Stomach (tissue), 9 donors: ENCODE results near the gene GNG7. TPM values are rescaled to one million over a fixed set of nuclear protein-coding genes. Genes with fewer than 3 reads are reported as not detected.
A peak's percentile ranks its signal among the peaks of the same experiment; 100 is the strongest.

ENCODE experiments used
- DNase-seq, 2 donors: peaks; one replicate each; pipeline versions ENCODE4 v3.0.0 to v3.0.0-alpha.2; 2013 to 2019
- H3K27ac ChIP-seq, 5 donors: fragments of 200-600 bp in 4 of 5; sonication (generic) in 4 of 5; one replicate each; pipeline ENCODE4 v1.5.1; 2013 to 2019; ENCODE audit warnings: mild to moderate bottlenecking in 1 of 5, moderate library complexity in 1 of 5
- H3K27me3 ChIP-seq, 3 donors: fragments of 200-600 bp; sonication (generic); one replicate each; pipeline ENCODE4 v1.5.1; 2017 to 2019; ENCODE audit warnings: mixed run types in 1 of 3
- H3K36me3 ChIP-seq, 4 donors: fragments of 200-600 bp; sonication (generic); 1 replicate in 3 of 4; 2 replicates in 1 of 4; pipeline ENCODE4 v1.5.1; 2016 to 2019
- H3K4me1 ChIP-seq, 4 donors: fragments of 200-600 bp; sonication (generic); one replicate each; pipeline ENCODE4 v1.5.1; 2016 to 2019
- H3K4me3 ChIP-seq, 4 donors: fragments of 200-600 bp; sonication (generic) in 3 of 4; one replicate each; pipeline ENCODE4 v1.5.1; 2016 to 2019; ENCODE audit warnings: mild to moderate bottlenecking in 1 of 4
- H3K9me3 ChIP-seq, 4 donors: fragments of 200-600 bp; sonication (generic); one replicate each; pipeline ENCODE4 v1.5.1; 2016 to 2019
- CTCF ChIP-seq, 7 experiments: fragments of 450-650 bp in 4 of 7; fragments of 200-600 bp in 3 of 7; sonication (generic) in 3 of 7; IDR thresholded peaks; one replicate each; pipeline ENCODE4 v1.5.1; 2016 to 2019; ENCODE audit warnings: antibody characterized with exemption in 7 of 7, control low read depth in 2 of 7, mild to moderate bottlenecking in 1 of 7
- EP300 ChIP-seq: sonication (generic); formaldehyde crosslinking; IDR thresholded peaks from one replicate; pipeline ENCODE4 v1.6.1; 2017; ENCODE audit warnings: antibody characterized with exemption
- POLR2A ChIP-seq, 4 donors: fragments of 450-650 bp; IDR thresholded peaks; one replicate each; pipeline ENCODE4 v1.6.1; 2016; ENCODE audit warnings: antibody characterized with exemption in 4 of 4, control low read depth in 2 of 4, mild to moderate bottlenecking in 1 of 4, moderate library complexity in 1 of 4
- POLR2AphosphoS5 ChIP-seq, 3 donors: sonication (generic); formaldehyde crosslinking; IDR thresholded peaks; one replicate each; pipeline ENCODE4 v1.6.1; 2016; ENCODE audit warnings: antibody characterized with exemption in 3 of 3
- WGBS, 5 donors: extraction: QIAGEN DNeasy Blood & Tissue Kit in 3 of 5; methylation state at CpG; one replicate each; pipeline versions ENCODE4 v1.1.5 to v1.1.7; 2013 to 2018; 5-methylcytosine and 5-hydroxymethylcytosine counted together
- intact Hi-C: fragments of 100-400 bp; cut with DNase I; formaldehyde crosslinking; loops from one replicate; pipeline ENCODE4 v1.15.1; 2023; ENCODE audit warnings: low total_unique reads
- polyA plus RNA-seq, 3 donors: library from polyadenylated mRNA; stranded (reverse); fragments of 200-250 nt; gene quantifications; one replicate each; pipeline ENCODE4 v1.2.3, GENCODE V29; 2013
- total RNA-seq, 5 donors: library from RNA; depleted of rRNA; stranded (reverse); fragments of >200 nt; gene quantifications; one replicate each; pipeline versions ENCODE4 v1.1.0 to v1.2.3, GENCODE V29; 2014 to 2016
- donor health status: healthy with polysubstance abuse.
- donor health status: Bipolar disorder and iron deficiency.
- donor health status: healthy.

Gene GNG7
- total and polyA plus RNA-seq, 8 donors: 0.58 to 15.1 (median 4.3) TPM

GRCh38 chr19:2477732-2478191 is 224.7 kb downstream of the GNG7 start:
- Histone ChIP-seq H3K4me1 (peaks cover 15 to 44% (median 43%) of the 10 kb centered on the region in 4 donors), H3K27ac (peak overlapping the region; percentile 91 to 95 (median 93)), H3K36me3 (peaks cover 0 to 15% (median 9%) of the 10 kb centered on the region in 4 donors), H3K9me3 (peaks cover 0 to 10% (median 3%) of the 10 kb centered on the region in 4 donors), H3K4me3 (peak overlapping the region; percentile 75 to 99 (median 92)), H3K27me3 (no peaks in the 10 kb centered on the region)
- peak in 1 of 2 donors; percentile 49 for DNase-seq
- intact Hi-C loops: loop anchor here (10.0 kb wide), 2 partner anchors 67 to 107 kb away; no protein-coding TSS in a partner anchor
- TF ChIP-seq EP300 (no peak), POLR2A (IDR thresholded peaks at IDR 0.05) (no peak), POLR2AphosphoS5 (IDR thresholded peaks at IDR 0.05) (peak; percentile 27 to 85 (median 73)), CTCF (IDR thresholded peaks at IDR 0.05) (no peak)
- 18 to 35% (median 25%) methylated on average over 16 to 21 of the region's 21 CpGs for WGBS, 5 donors

DNA sequence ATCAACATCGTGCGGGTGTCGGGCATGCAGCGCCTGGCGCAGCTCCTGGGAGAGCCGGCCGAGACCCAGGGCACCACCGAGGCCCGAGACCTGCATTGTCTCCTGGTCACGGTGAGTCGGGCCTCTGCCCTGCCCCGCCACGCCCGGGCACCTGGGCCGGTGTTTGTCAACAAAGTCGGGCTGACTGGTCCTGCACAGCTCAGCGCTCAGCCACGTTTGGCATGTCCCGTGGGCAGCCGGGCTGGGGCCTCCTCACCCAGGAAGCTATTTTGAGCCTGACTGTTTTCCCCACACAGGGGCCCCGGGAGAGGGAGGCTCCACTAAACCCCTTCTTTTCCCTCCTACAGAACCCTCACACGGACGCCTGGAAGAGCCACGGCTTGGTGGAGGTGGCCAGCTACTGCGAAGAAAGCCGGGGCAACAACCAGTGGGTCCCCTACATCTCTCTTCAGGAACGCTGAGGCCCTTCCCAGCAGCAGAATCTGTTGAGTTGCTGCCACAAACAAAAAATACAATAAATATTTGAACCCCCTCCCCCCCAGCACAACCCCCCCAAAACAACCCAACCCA is 225.3 kb downstream of the GNG7 start:
- peaks cover 0 to 4% (median under 1%) of the 10 kb centered on the region in 4 donors for H3K9me3 ChIP-seq
- intact Hi-C loops: loop anchor here (10.0 kb wide), 2 partner anchors 68 to 108 kb away; no protein-coding TSS in a partner anchor
- peaks cover 15 to 44% (median 43%) of the 10 kb centered on the region in 4 donors for H3K4me1 ChIP-seq
- peak overlapping the region; percentile 75 to 99 (median 92) for H3K4me3 ChIP-seq
- peak overlapping the region; percentile 91 to 95 (median 93) for H3K27ac ChIP-seq
- WGBS, 5 donors: 3 to 8% (median 4%) methylated on average over 12 to 27 of the region's 27 CpGs
- H3K36me3 ChIP-seq: peaks cover 0 to 15% (median 9%) of the 10 kb centered on the region in 4 donors
- no peaks in the 10 kb centered on the region for H3K27me3 ChIP-seq
- DNase-seq: peak; percentile 68 to 69
- TF ChIP-seq EP300: no peak
- no peak for TF ChIP-seq CTCF (IDR thresholded peaks at IDR 0.05)
- TF ChIP-seq POLR2A (IDR thresholded peaks at IDR 0.05): no peak
- TF ChIP-seq POLR2AphosphoS5 (IDR thresholded peaks at IDR 0.05): peak in 2 of 3 donors; percentile 63 to 74

DNA sequence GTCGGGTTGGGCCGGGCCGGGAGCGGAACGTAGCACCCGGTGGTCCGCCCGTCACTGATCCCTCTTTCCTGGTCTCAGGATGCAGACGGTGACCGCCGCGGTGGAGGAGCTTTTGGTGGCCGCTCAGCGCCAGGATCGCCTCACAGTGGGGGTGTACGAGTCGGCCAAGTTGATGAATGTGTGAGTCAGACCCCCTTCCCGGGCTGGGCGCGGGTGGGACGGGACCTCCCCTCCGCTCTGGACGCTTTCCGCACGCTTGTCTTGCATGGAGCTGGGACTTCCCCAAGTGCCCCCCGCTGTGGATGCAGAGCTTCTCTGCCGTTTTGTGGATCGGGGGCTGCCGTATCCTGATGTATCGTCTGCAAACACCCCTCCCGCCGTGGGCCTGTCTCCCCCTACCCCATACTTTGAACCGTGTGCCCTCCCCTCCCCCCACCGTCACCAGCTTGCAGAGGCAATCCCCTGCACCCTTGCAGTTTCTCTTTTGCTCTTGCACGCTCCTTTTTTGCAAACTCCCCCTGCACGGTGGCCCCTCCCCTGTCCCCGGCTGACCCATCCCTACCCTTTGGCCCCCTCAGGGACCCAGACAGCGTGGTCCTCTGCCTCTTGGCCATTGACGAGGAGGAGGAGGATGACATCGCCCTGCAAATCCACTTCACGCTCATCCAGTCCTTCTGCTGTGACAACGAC is 225.9 kb downstream of the GNG7 start:
- 0 to 2% (median 0%) methylated on average over 21 to 42 of the region's 42 CpGs for WGBS, 5 donors
- peak; percentile 45 to 70 for DNase-seq
- intact Hi-C loops: loop anchor here (10.0 kb wide), 2 partner anchors 68 to 108 kb away; no protein-coding TSS in a partner anchor
- peak overlapping the region; percentile 91 to 95 (median 93) for H3K27ac ChIP-seq
- peak overlapping the region; percentile 75 to 99 (median 92) for H3K4me3 ChIP-seq
- no peaks in the 10 kb centered on the region for H3K9me3 ChIP-seq
- peaks cover 0 to 15% (median 9%) of the 10 kb centered on the region in 4 donors for H3K36me3 ChIP-seq
- TF ChIP-seq EP300 (no peak), POLR2A (IDR thresholded peaks at IDR 0.05) (no peak), CTCF (IDR thresholded peaks at IDR 0.05) (no peak), POLR2AphosphoS5 (IDR thresholded peaks at IDR 0.05) (no peak)
- peaks cover 15 to 44% (median 43%) of the 10 kb centered on the region in 4 donors for H3K4me1 ChIP-seq
- no peaks in the 10 kb centered on the region for H3K27me3 ChIP-seq

GRCh38 chr19:2475702-2476450 is 226.6 kb downstream of the GNG7 start, which contains the start of gene GADD45B:
GADD45B (plus strand) TSS chr19:2476127; CDS start chr19:2476359, 232 bp downstream.
- WGBS, 5 donors: 0 to 1% (median 0%) methylated on average over 48 to 70 of the region's 70 CpGs
- no peak for TF ChIP-seq CTCF (IDR thresholded peaks at IDR 0.05)
- TF ChIP-seq POLR2AphosphoS5 (IDR thresholded peaks at IDR 0.05): peak; percentile 100
- peak; percentile 53 for TF ChIP-seq EP300
- peak in 3 of 4 donors; percentile 81 to 100 (median 100) for TF ChIP-seq POLR2A (IDR thresholded peaks at IDR 0.05)
- intact Hi-C loops: loop anchor here (10.0 kb wide), 2 partner anchors 69 to 109 kb away; no protein-coding TSS in a partner anchor
- H3K9me3 ChIP-seq: no peaks in the 10 kb centered on the region
- peaks cover 0 to 15% (median 9%) of the 10 kb centered on the region in 4 donors for H3K36me3 ChIP-seq
- H3K4me3 ChIP-seq: peak within 1 kb of the TSS; percentile 75 to 99 (median 92)
- H3K27ac ChIP-seq: peak within 1 kb of the TSS; percentile 91 to 95 (median 93)
- H3K4me1 ChIP-seq: peaks cover 15 to 44% (median 43%) of the 10 kb centered on the region in 4 donors
- DNase-seq: peak; percentile 98 to 99
- no peaks in the 10 kb centered on the region for H3K27me3 ChIP-seq
